ENCODE results near the gene CKAP2L. TPM values are rescaled to one million over a fixed set of nuclear protein-coding genes. Genes with fewer than 3 reads are reported as not detected.

The CKAP2L gene
- total RNA-seq, 1 experiment from 2014 or later = 23.3 TPM

GRCh38 chr2:112791693-112792230 lies 27.4 kb upstream of the CKAP2L start:
- Mint-ChIP-seq H3K36me3 (ENCODE audit: insufficient read depth in 1 of 3, low read depth in 3 of 3) (peaks cover 1 to 5% (median 3%) of the 10 kb centered on the region in 3 experiments; a peak in 4 of 7 replicates), H3K27me3 (ENCODE audit: low read depth) (no peaks in the 10 kb centered on the region), H3K4me3 (no peak overlapping the region), H3K4me1 (peaks cover 27 to 47% of the 10 kb centered on the region in 2 experiments), H3K9me3 (peaks cover 6 to 7% of the 10 kb centered on the region in 2 experiments; a peak in 4 of 5 replicates), H3K27ac (no peak overlapping the region)
- no peak overlapping the region for H3T11ph ChIP-seq (ENCODE audit: low read length)
- no CpG with 5 or more reads among the region's 3 CpGs for WGBS (ENCODE audit: extremely low coverage, insufficient read length, low lambda C conversion rate)
- no peak overlapping the region for H4K8ac ChIP-seq (replicated peaks; ENCODE audit: insufficient read length, low read depth, low read length)
- no peak overlapping the region for H2BK20ac ChIP-seq (ENCODE audit: low read depth, low read length, poor library complexity, severe bottlenecking)
- no peak overlapping the region for H2BK15ac ChIP-seq (ENCODE audit: low read depth, low read length)
- H3K14ac ChIP-seq (ENCODE audit: insufficient read depth, low read length) = no peak overlapping the region
- H2AFZ ChIP-seq (ENCODE audit: low read length) = no peak overlapping the region
- H3K23ac ChIP-seq (ENCODE audit: insufficient read length, low read depth, low read length) = no peak overlapping the region
- no peak overlapping the region for H2BK5ac ChIP-seq (ENCODE audit: insufficient read length, low read length)
- no peaks in the 10 kb centered on the region for H3K79me2 ChIP-seq (ENCODE audit: insufficient read depth, low read length)
- no peak overlapping the region for H2BK120ac ChIP-seq (ENCODE audit: low read depth, low read length, poor library complexity, severe bottlenecking)
- no peak overlapping the region for H3K27ac ChIP-seq (ENCODE audit: insufficient read length, low read depth, low read length)
- no peak overlapping the region for H2AK5ac ChIP-seq (ENCODE audit: insufficient read length, low read length)
- no peak overlapping the region for H3K56ac ChIP-seq (ENCODE audit: insufficient read length, low read depth, low read length)
- no peaks in the 10 kb centered on the region for H3K27me3 ChIP-seq (ENCODE audit: insufficient read depth, low read length)
- H2BK12ac ChIP-seq (ENCODE audit: insufficient read length, low read depth, low read length) = no peak overlapping the region
- H3K79me1 ChIP-seq (ENCODE audit: insufficient read depth, low read depth, low read length, poor library complexity, severe bottlenecking) = no peaks in the 10 kb centered on the region
- H4K91ac ChIP-seq (ENCODE audit: insufficient read length, low read depth, low read length) = no peak overlapping the region
- H3K23me2 ChIP-seq (ENCODE audit: insufficient read length, low read depth, low read length, poor library complexity, severe bottlenecking) = no peaks in the 10 kb centered on the region
- H3K4me1 ChIP-seq (ENCODE audit: insufficient read depth, low read length) = no peaks in the 10 kb centered on the region
- no peak for DNase-seq
- H4K20me1 ChIP-seq (ENCODE audit: control insufficient read depth, insufficient read depth, insufficient read length) = no peaks in the 10 kb centered on the region
- no peak overlapping the region for H3K9ac ChIP-seq (ENCODE audit: extremely low read depth, insufficient read length, low read length)
- no peak overlapping the region for H3K4ac ChIP-seq (ENCODE audit: low read depth, low read length)
- TF ChIP-seq, protein P1, sequence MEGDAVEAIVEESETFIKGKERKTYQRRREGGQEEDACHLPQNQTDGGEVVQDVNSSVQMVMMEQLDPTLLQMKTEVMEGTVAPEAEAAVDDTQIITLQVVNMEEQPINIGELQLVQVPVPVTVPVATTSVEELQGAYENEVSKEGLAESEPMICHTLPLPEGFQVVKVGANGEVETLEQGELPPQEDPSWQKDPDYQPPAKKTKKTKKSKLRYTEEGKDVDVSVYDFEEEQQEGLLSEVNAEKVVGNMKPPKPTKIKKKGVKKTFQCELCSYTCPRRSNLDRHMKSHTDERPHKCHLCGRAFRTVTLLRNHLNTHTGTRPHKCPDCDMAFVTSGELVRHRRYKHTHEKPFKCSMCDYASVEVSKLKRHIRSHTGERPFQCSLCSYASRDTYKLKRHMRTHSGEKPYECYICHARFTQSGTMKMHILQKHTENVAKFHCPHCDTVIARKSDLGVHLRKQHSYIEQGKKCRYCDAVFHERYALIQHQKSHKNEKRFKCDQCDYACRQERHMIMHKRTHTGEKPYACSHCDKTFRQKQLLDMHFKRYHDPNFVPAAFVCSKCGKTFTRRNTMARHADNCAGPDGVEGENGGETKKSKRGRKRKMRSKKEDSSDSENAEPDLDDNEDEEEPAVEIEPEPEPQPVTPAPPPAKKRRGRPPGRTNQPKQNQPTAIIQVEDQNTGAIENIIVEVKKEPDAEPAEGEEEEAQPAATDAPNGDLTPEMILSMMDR (conservative IDR thresholded peaks at IDR 0.05) = no peak
- H4K5ac ChIP-seq (ENCODE audit: insufficient read length, low read depth, low read length) = no peak overlapping the region
- no peak overlapping the region for H3K4me2 ChIP-seq (ENCODE audit: insufficient read depth, insufficient read length, low read length)
- no peaks in the 10 kb centered on the region for H3K9me3 ChIP-seq (ENCODE audit: control insufficient read depth, low read depth, low read length)
- no peak overlapping the region for H3K18ac ChIP-seq (ENCODE audit: insufficient read length, low read depth, low read length)
